Measurements from ENCODE around the gene ATP11A.
"Not testable (repeated sequence)": the region's sequence is repeated elsewhere in the genome, so short reads cannot be mapped to it uniquely, and the experiment has no call there.

The ATP11A gene

GRCh38 chr13:112693831-112694497 is 4.1 kb downstream of the ATP11A start:
- DNase-seq = no peak

DNA sequence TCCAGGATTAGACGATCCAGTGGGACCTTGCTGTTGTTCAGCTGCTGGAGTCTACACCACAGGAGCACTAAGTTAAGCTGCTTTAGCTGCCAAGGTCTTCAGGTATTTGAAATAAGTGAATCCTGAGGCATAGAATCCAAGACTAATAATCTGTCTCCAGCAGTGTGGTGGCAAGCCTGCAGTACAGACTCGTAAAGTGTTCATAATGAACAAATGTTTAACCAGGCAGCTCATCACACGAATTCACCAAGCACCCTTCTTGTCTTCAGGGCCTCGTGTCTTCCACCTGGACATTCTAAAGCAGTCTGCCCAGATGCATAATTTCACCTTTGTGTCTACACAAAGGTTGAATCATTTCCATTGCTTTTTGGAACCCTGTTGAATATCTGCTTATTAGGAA is 5.3 kb downstream of the ATP11A start:
- no peak for DNase-seq

DNA sequence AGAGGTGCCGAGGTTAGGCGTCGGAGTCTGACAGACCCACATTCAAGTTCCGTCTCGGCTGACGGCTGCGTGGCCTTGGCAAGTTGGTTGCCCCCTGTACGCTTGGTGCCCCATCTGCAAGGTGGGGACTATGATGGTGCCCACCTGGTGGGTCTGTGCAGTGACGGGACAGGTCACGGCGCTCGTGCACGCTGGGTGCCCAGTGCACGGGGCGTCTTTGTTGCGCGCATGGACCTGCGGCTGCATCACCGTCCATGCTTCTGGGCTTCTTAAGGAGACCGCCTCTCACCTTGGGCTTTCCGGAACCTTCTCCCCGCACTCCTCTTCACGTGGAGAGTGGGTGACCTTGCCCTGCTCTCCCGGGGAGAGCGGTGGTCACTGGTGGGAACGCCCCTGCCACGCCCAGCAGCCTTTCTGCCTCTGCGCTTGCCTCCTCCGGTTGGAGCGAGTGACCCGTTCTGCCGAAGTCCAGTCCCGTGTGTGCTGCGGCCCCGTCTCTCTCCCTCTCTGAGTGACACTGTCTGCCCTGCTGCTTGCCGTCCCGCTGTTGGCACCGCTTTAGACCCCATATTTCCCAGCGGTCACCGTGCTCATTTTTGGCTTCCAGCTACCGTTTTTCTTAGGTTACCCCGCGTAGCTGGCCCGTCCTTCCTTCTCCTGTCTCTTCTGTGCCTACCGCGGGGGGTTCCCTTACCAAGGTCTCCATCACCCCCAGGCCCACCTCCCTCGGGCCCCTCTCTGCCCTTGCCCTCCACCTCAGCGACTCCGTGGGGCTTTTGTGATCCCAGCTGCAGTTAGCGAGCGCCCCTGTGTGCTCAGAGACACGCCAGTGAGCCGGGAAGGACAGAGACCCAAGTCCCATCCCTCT is 6.4 kb downstream of the ATP11A start:
- DNase-seq = no peak

DNA sequence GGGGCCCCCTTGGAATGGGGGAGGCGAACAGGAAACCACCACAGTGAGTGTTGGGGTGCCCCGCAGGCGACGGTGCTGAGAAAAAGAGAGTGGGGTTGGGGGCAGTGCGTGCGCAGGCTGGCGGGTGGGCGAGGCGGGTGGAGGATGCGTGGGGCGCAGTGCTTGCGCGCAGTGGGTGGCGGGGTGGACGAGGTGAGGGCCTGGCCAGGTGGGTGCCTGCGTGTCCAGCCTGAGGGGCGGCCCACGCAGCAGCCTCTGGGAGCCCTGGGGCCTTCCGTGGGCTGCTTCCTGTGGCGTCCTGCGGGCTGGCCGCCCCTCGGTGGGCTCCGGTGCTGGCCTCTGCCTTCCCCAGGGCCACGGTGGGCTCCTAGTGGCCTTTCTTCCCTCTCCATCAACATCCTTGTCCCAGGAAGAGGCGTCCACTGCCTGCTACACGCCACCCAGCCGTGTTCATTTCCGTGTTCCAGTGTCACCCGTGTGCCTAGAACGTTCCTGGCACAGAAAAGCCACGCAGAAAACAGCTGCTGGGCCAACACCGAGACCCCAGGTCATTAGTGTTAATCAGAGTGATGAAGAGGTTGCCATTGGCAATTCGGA is 7.1 kb downstream of the ATP11A start:
- no peak for DNase-seq

GRCh38 chr13:112697756-112698655 is 8.2 kb downstream of the ATP11A start:
- no peak for DNase-seq

DNA sequence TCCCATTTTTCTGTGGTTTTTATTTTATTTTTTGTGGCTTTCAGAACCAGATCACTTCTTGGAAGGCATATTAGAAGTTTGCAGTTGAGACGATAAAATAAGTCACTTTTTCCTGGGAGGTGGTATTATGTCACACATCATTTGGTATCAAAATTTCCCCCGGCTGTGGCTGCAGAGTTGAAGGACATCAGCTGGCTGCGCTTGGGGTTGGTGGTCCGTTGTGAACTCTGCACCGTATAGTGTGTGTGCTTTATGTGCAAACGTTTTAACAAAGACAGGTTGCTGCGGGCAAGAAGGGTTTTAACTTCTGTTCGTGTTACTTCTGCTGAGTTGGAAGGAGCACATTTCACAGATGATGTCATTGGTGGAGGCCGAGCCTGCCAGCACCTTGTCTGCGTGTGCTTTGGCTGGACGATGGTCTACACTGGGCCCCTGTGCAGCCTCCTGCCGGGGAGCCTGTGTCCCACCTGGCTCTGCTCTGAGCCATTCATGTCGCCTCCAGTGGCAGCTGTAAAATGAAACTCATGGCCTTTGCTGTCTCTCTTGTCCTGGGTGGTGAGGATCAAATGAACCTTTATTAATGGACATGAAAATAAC is 9.6 kb downstream of the ATP11A start:
- DNase-seq = no peak

GRCh38 chr13:112700291-112701060 is 10.6 kb downstream of the ATP11A start:
- no peak for DNase-seq

DNA sequence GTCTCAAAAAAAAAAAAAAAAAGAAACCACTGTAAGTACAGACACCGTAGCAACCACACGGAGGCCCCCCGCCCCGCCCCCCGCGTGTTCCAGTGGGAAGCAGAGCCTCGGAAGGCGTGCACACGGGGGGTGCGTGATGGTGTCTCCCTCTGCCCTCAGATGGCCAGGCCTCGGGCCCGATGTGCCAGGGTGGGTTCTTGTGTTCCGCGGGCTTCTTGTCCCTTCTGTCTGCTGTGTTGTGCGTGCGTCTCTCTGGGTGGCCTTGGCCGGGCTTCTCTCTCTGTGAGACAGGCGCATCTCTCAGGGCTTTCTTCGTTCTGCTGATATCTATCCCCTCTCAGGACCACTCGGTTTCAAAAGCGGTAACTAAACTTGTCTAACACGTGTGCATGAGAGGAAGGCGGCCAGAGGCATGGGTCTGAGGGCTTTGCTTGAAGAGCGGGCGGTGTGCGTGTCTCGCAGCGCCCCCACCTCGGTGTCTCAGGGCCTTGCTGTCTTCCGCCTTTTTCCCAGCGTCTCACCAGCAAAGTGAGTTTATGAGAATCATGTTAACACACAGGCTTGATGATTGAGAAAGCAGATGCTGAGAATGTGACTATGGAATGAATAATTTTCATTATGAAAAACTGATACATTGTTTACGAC is 12.6 kb downstream of the ATP11A start:
- no peak for DNase-seq

- DNase-seq = no peak
Observed at GRCh38 chr13:112702986-112703379, 13.1 kb downstream of the ATP11A start.

DNA sequence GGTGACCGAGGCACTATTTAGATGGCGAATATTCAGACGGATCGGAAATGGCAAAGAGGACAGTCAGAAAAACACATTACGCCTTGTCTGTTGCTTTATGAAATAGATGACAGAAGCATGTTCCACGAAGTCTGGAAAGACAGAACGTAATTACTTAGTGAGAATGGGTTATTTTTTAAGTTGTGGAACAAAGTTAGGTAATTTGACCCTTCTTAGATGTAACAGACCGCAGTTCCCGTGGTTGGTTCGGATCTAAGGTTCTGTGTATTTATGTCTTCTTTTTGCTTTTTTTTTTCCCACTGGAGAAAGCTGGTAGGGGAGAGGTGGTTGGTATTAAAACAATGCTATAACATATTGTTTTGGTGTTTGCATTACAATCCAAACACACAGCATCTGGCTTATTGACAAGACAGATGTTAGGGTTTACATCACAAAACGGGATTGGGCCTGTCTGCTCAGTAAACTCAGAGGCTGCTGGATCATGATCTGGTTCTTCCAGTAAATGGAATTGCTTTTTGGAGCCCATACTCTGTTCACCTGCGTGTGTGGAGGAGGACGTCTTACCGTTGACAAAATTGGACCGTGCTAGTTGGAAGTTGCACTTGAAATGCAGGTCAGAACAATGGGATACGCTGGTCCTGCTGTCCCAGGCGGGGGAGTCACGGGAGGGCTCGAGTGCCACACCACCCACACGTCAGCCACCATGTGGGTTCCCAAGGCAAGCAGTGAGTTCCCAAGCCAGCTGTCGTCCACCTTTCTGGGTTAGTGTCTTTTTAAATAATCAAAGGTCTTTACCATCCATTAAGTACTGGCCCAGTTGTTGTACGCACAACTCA is 13.8 kb downstream of the ATP11A start:
- no peak for DNase-seq

- no peak for DNase-seq
Observed at GRCh38 chr13:112704308-112705145, 14.7 kb downstream of the ATP11A start.

DNA sequence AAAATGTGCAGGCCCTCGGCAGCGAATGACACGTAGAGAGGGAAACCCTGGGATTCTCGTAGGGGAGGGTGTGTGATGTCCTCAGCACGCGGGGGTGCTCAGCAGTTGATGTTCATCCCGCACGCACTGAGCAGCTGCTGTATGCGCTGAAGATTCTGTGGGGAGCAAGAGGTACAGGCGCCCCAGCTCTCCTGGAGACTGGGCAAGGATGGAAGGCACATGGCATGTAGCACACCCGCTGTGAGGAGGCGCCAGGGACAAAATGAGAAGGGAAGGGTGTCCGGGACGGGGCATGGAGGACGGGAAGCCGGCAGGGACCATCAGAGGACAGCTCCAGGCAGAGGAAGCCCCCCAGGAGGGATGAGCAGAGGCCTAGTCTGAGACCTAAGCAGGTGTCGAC is 15.4 kb downstream of the ATP11A start:
- DNase-seq = no peak

DNA sequence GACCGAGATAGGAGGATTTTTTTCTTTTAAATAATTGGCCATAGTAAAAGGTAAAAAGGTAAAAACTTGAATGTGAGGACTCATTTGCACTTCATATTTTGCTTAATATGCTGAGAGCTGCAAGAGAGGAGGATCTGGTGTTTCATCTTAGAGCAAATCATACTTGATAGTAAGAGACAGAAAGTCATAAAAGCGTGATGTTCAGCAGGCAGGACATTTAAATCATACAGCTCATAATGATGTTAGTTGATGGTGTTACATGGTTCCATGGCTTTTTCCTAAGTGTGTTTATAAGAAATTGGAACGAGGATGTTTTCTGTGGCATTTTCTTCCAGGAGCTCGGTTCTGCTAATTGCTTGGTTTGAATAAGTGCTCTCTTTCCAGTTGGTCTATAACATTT is 16.3 kb downstream of the ATP11A start:
- no peak for DNase-seq

- DNase-seq = no peak
Observed at GRCh38 chr13:112708560-112709240, 18.9 kb downstream of the ATP11A start.

GRCh38 chr13:112709316-112709715 is 19.5 kb downstream of the ATP11A start:
- DNase-seq = not testable (repeated sequence)

DNA sequence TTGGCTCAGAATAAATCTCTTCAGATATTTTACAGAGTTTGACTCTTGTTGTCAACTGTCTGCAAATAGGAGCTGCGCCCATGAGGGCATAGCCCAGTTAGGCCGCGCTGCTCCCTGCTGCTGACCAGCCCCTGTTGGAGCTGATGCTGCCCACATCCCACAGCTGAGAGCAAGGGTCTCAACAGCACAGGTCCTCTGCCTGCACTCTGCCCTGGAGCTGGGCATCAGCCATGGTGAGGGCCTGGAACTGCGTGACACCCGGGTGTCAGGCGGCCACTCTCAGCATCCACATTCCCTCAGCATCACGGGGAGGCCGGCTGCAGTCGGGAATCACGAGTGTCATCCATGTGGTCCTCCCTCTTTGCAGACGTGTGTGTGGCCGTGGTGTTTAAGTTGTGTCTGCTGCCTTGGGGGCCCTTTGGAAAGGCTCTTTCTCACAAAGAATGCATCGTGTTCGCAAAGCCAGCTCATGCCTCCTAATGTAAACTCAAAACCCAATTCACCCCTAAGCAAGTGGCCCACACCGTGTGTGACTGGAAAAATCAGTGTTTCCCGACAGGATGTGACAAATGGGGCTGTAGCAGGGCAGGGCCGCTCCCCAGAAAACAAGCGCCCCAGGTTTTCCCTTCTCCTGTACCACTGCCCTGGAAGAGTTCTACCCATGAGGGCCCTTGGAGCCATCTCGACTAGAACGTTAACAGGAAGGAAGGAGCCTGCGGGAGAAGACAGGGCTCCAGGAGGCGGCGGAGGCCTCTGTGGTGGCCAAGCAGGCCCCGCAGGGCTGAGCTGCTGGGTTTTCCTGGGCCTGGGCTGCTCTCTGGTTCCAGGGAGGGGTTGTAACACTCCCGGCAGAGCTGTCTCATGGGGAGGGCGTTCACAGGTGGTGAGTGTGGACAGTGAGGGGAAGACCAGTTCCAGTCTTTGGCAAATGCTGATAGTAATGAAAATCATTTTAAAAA is 20.3 kb downstream of the ATP11A start:
- DNase-seq = no peak

DNA sequence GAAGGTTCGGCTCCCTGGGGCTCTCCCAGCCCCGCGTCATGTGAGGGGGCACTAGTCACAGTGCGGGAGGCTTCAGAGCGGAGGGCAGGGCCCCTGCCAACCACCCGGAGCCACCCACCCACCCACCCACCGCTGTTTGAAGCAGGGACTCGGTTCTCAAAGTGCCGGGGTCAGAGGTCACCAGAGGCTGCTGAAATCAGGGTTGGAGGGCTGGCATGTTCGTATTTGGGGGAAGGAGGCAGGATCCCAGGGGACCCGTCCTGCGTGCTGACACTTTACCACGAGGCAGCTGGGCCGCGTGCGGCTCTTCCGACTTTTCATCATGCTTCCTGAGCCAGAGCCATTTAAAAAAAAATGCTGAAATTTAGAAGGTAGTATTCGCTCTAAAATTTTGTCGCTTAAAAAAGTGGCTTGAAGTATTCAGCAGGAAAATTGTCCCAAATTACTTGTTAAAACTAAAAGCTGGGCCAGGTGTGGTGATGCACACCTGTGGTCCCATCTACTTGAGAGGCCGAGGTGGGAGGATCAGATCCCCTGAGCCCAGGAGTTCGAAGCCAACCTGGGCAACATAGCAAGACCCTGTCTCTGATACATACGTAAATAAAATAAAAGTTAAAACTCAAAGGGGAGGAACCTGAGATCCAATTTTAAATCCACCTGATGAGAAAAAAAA is 21.2 kb downstream of the ATP11A start:
- DNase-seq = no peak

Measured in NCI-H1105 (cell line).